Nephron (organoid): Measurements from ENCODE around the gene BABAM2.

Experiments used
- H3K27ac Mint-ChIP-seq, 3 experiments: 2 replicates each; pipeline ENCODE4 v1.8.0; 2020; ENCODE audit warnings: mixed read lengths in 3 of 3, mild to moderate bottlenecking in 2 of 3, moderate library complexity in 1 of 3
- H3K27me3 Mint-ChIP-seq: 2 replicates; pipeline ENCODE4 v1.8.0; 2021; ENCODE audit warnings: low read depth, mild to moderate bottlenecking, moderate library complexity, mixed read lengths
- H3K36me3 Mint-ChIP-seq: 2 replicates; pipeline ENCODE4 v1.8.0; 2020; ENCODE audit warnings: low read depth, mixed read lengths
- H3K4me1 Mint-ChIP-seq: 2 replicates; pipeline ENCODE4 v1.8.0; 2020; ENCODE audit warnings: mixed read lengths
- H3K4me3 Mint-ChIP-seq, 3 experiments: 2 replicates each; pipeline ENCODE4 v1.8.0; 2020; ENCODE audit warnings: mild to moderate bottlenecking in 3 of 3, mixed read lengths in 3 of 3, moderate library complexity in 2 of 3
- H3K9me3 Mint-ChIP-seq: 2 replicates; pipeline ENCODE4 v1.8.0; 2020; ENCODE audit warnings: mixed read lengths
- CTCF ChIP-seq, 3 experiments: fragments of 200-600 bp; sonication (generic); IDR thresholded peaks; one replicate each; pipeline ENCODE4 v1.5.0; 2021; ENCODE audit warnings: antibody characterized with exemption in 3 of 3; ENCODE audit not compliant: unreplicated experiment in 3 of 3

The BABAM2 gene

GRCh38 chr2:28310107-28310506, 419.6 kb downstream of the BABAM2 start:
- H3K9me3 Mint-ChIP-seq = peaks cover 8% of the 10 kb centered on the region
- no peak for TF ChIP-seq CTCF (IDR thresholded peaks at IDR 0.05; ENCODE audit: unreplicated experiment in 3 of 3)
- no peak overlapping the region for H3K27ac Mint-ChIP-seq
- peaks cover 8% of the 10 kb centered on the region for H3K4me1 Mint-ChIP-seq
- no peak overlapping the region for H3K4me3 Mint-ChIP-seq
- peaks cover 29% of the 10 kb centered on the region for H3K36me3 Mint-ChIP-seq
- no peaks in the 10 kb centered on the region for H3K27me3 Mint-ChIP-seq

- H3K27me3 Mint-ChIP-seq = no peaks in the 10 kb centered on the region
- TF ChIP-seq CTCF (IDR thresholded peaks at IDR 0.05; ENCODE audit: unreplicated experiment in 3 of 3) = no peak
- peaks cover 25% of the 10 kb centered on the region for H3K36me3 Mint-ChIP-seq
- no peaks in the 10 kb centered on the region for H3K9me3 Mint-ChIP-seq
- no peak overlapping the region for H3K27ac Mint-ChIP-seq
- peaks cover 8% of the 10 kb centered on the region for H3K4me1 Mint-ChIP-seq
- H3K4me3 Mint-ChIP-seq = no peak overlapping the region
Observed at GRCh38 chr2:28311660-28312249, 421.2 kb downstream of the BABAM2 start.

GRCh38 chr2:28312307-28313219, 422.0 kb downstream of the BABAM2 start:
- H3K9me3 Mint-ChIP-seq = no peaks in the 10 kb centered on the region
- H3K27ac Mint-ChIP-seq = no peak overlapping the region
- H3K4me1 Mint-ChIP-seq = peaks cover 8% of the 10 kb centered on the region
- TF ChIP-seq CTCF (IDR thresholded peaks at IDR 0.05; ENCODE audit: unreplicated experiment in 3 of 3) = no peak
- no peak overlapping the region for H3K4me3 Mint-ChIP-seq
- peaks cover 22% of the 10 kb centered on the region for H3K36me3 Mint-ChIP-seq
- no peaks in the 10 kb centered on the region for H3K27me3 Mint-ChIP-seq

GRCh38 chr2:28313220-28313784, 422.8 kb downstream of the BABAM2 start:
- no peaks in the 10 kb centered on the region for H3K9me3 Mint-ChIP-seq
- no peak for TF ChIP-seq CTCF (IDR thresholded peaks at IDR 0.05; ENCODE audit: unreplicated experiment in 3 of 3)
- no peaks in the 10 kb centered on the region for H3K27me3 Mint-ChIP-seq
- peaks cover 8% of the 10 kb centered on the region for H3K4me1 Mint-ChIP-seq
- H3K27ac Mint-ChIP-seq = no peak overlapping the region
- H3K36me3 Mint-ChIP-seq = peaks cover 21% of the 10 kb centered on the region
- no peak overlapping the region for H3K4me3 Mint-ChIP-seq

- Mint-ChIP-seq H3K4me1 (peaks cover 8% of the 10 kb centered on the region), H3K4me3 (no peak overlapping the region), H3K36me3 (peaks cover 9% of the 10 kb centered on the region), H3K27ac (no peak overlapping the region), H3K9me3 (no peaks in the 10 kb centered on the region), H3K27me3 (no peaks in the 10 kb centered on the region)
- no peak for TF ChIP-seq CTCF (IDR thresholded peaks at IDR 0.05; ENCODE audit: unreplicated experiment in 3 of 3)
Observed at GRCh38 chr2:28314968-28315367, 424.4 kb downstream of the BABAM2 start.
